H9 (cell line): ENCODE results near the gene RGS13. TPM values are rescaled to one million over a fixed set of nuclear protein-coding genes. Genes with fewer than 3 reads are reported as not detected.

ENCODE experiments used
- DNase-seq: peaks from one replicate; pipeline ENCODE4 v3.0.0-alpha.2; 2017
- H2AFZ ChIP-seq: one replicate; pipeline ENCODE4 v1.6.1; 2013; ENCODE audit warnings: mild to moderate bottlenecking, low read length, control low read depth, moderate library complexity
- H2AK5ac ChIP-seq: 2 replicates; pipeline ENCODE4 v1.6.1; 2013; ENCODE audit warnings: low read length, control low read depth, mixed read lengths; ENCODE audit not compliant: insufficient read length
- H2BK120ac ChIP-seq: one replicate; pipeline ENCODE4 v1.6.1; 2013; ENCODE audit warnings: low read depth, mild to moderate bottlenecking, low read length, control low read depth, inconsistent platforms; ENCODE audit not compliant: poor library complexity, severe bottlenecking
- H2BK12ac ChIP-seq: 2 replicates; pipeline ENCODE4 v1.6.1; 2013; ENCODE audit warnings: low read length, control low read depth, mixed read lengths, low read depth; ENCODE audit not compliant: insufficient read length
- H2BK15ac ChIP-seq: 2 replicates; pipeline ENCODE4 v1.6.1; 2013; ENCODE audit warnings: low read depth, low read length, control low read depth
- H2BK20ac ChIP-seq: one replicate; pipeline ENCODE4 v1.6.1; 2013; ENCODE audit warnings: low read depth, mild to moderate bottlenecking, low read length, control low read depth, inconsistent platforms; ENCODE audit not compliant: poor library complexity, severe bottlenecking
- H2BK5ac ChIP-seq: 2 replicates; pipeline ENCODE4 v1.6.1; 2013; ENCODE audit warnings: low read length, control low read depth, mixed read lengths; ENCODE audit not compliant: insufficient read length
- H3K14ac ChIP-seq: 2 replicates; pipeline ENCODE4 v1.6.1; 2013; ENCODE audit warnings: low read length, control low read depth; ENCODE audit not compliant: insufficient read depth
- H3K18ac ChIP-seq: 2 replicates; pipeline ENCODE4 v1.6.1; 2013; ENCODE audit warnings: low read depth, mild to moderate bottlenecking, mixed read lengths, low read length, control low read depth; ENCODE audit not compliant: insufficient read length
- H3K23ac ChIP-seq: 2 replicates; pipeline ENCODE4 v1.6.1; 2013; ENCODE audit warnings: low read length, control low read depth, mixed read lengths, low read depth; ENCODE audit not compliant: insufficient read length
- H3K23me2 ChIP-seq: 2 replicates; pipeline ENCODE4 v1.6.1; 2013; ENCODE audit warnings: low read depth, mild to moderate bottlenecking, mixed read lengths, low read length, control low read depth; ENCODE audit not compliant: insufficient read length, poor library complexity, severe bottlenecking
- H3K27ac ChIP-seq: 2 replicates; pipeline ENCODE4 v1.5.1; 2013; ENCODE audit warnings: low read length, control low read depth, mixed read lengths, low read depth; ENCODE audit not compliant: insufficient read length
- H3K27me3 ChIP-seq: 2 replicates; pipeline ENCODE4 v1.6.1; 2013; ENCODE audit warnings: low read length, control low read depth, inconsistent platforms; ENCODE audit not compliant: insufficient read depth
- H3K4ac ChIP-seq: 2 replicates; pipeline ENCODE4 v1.6.1; 2013; ENCODE audit warnings: low read depth, mild to moderate bottlenecking, control low read depth, inconsistent platforms, low read length, moderate library complexity
- H3K4me1 ChIP-seq: 2 replicates; pipeline ENCODE4 v1.6.1; 2013; ENCODE audit warnings: low read length, control low read depth, inconsistent platforms; ENCODE audit not compliant: insufficient read depth
- H3K4me2 ChIP-seq: 2 replicates; pipeline ENCODE4 v1.6.1; 2013; ENCODE audit warnings: low read length, control low read depth, mixed read lengths; ENCODE audit not compliant: insufficient read length, insufficient read depth
- H3K56ac ChIP-seq: 2 replicates; pipeline ENCODE4 v1.6.1; 2013; ENCODE audit warnings: low read depth, mild to moderate bottlenecking, mixed read lengths, low read length, control low read depth; ENCODE audit not compliant: insufficient read length
- H3K79me1 ChIP-seq: 2 replicates; pipeline ENCODE4 v1.6.1; 2013; ENCODE audit warnings: low read depth, mild to moderate bottlenecking, moderate library complexity, low read length, control low read depth, inconsistent platforms; ENCODE audit not compliant: insufficient read depth, poor library complexity, severe bottlenecking
- H3K79me2 ChIP-seq: 2 replicates; pipeline ENCODE4 v1.6.1; 2013; ENCODE audit warnings: low read length, control low read depth, inconsistent platforms; ENCODE audit not compliant: insufficient read depth
- H3K9ac ChIP-seq: 2 replicates; pipeline ENCODE4 v1.6.1; 2013; ENCODE audit warnings: low read length, control low read depth, mixed read lengths; ENCODE audit not compliant: insufficient read length; ENCODE audit errors: extremely low read depth
- H3K9me3 ChIP-seq: one replicate; pipeline ENCODE4 v1.6.1; 2013; ENCODE audit warnings: low read depth, low read length, inconsistent platforms; ENCODE audit not compliant: control insufficient read depth
- H3T11ph ChIP-seq: one replicate; pipeline ENCODE4 v1.6.1; 2013; ENCODE audit warnings: mild to moderate bottlenecking, low read length, control low read depth, inconsistent platforms
- H4K20me1 ChIP-seq: one replicate; pipeline ENCODE4 v1.6.1; 2013; ENCODE audit not compliant: control insufficient read depth, insufficient read length, insufficient read depth
- H4K5ac ChIP-seq: 2 replicates; pipeline ENCODE4 v1.6.1; 2013; ENCODE audit warnings: low read depth, mild to moderate bottlenecking, mixed read lengths, low read length, control low read depth; ENCODE audit not compliant: insufficient read length
- H4K8ac ChIP-seq: replicated peaks from 2 replicates; pipeline ENCODE4 v1.6.1; 2013; ENCODE audit warnings: low read length, control low read depth, mixed read lengths, low read depth; ENCODE audit not compliant: insufficient read length
- H4K91ac ChIP-seq: 2 replicates; pipeline ENCODE4 v1.6.1; 2013; ENCODE audit warnings: low read depth, mild to moderate bottlenecking, moderate library complexity, mixed read lengths, low read length, control low read depth; ENCODE audit not compliant: insufficient read length
- H3K27ac Mint-ChIP-seq, 3 experiments: 2 replicates in 2 of 3; 3 replicates in 1 of 3; pipeline ENCODE4 v1.8.0; 2020 to 2021; ENCODE audit warnings: mixed read lengths in 3 of 3, mild to moderate bottlenecking in 1 of 3, moderate library complexity in 1 of 3
- H3K27me3 Mint-ChIP-seq: 2 replicates; pipeline ENCODE4 v1.8.0; 2021; ENCODE audit warnings: low read depth, mild to moderate bottlenecking, moderate library complexity, mixed read lengths
- H3K36me3 Mint-ChIP-seq, 3 experiments: 2 replicates in 2 of 3; 3 replicates in 1 of 3; pipeline ENCODE4 v1.8.0; 2020 to 2021; ENCODE audit warnings: low read depth in 3 of 3, mixed read lengths in 3 of 3; ENCODE audit not compliant: insufficient read depth in 1 of 3
- H3K4me1 Mint-ChIP-seq, 2 experiments: 2 replicates each; pipeline ENCODE4 v1.8.0; 2020; ENCODE audit warnings: mixed read lengths in 2 of 2
- H3K4me3 Mint-ChIP-seq, 2 experiments: 2 replicates in 1 of 2; 3 replicates in 1 of 2; pipeline ENCODE4 v1.8.0; 2020 to 2021; ENCODE audit warnings: mild to moderate bottlenecking in 2 of 2, mixed read lengths in 2 of 2, moderate library complexity in 1 of 2
- H3K9me3 Mint-ChIP-seq, 2 experiments: 2 replicates in 1 of 2; 3 replicates in 1 of 2; pipeline ENCODE4 v1.8.0; 2020; ENCODE audit warnings: mild to moderate bottlenecking in 2 of 2, mixed read lengths in 2 of 2, moderate library complexity in 1 of 2
- CTCF ChIP-seq: fragments of 200-600 bp; sonication (generic); conservative IDR thresholded peaks from 3 replicates; pipeline ENCODE4 v1.8.0; 2021; ENCODE audit warnings: antibody characterized with exemption, mild to moderate bottlenecking
- WGBS: extraction: QIAGEN DNeasy Blood & Tissue Kit; methylation state at CpG from one replicate; pipeline ENCODE4 v1.1.7; 2013; ENCODE audit warnings: missing lambda C conversion rate, low lambda C conversion rate, mixed read lengths; ENCODE audit not compliant: insufficient read length; ENCODE audit errors: extremely low coverage; 5-methylcytosine and 5-hydroxymethylcytosine counted together
- total RNA-seq: library from RNA; stranded (reverse); gene quantifications from 2 replicates; pipeline ENCODE4 v1.2.1, GENCODE V29; 2021

RGS13 gene
- total RNA-seq, 1 experiment from 2014 or later = not detected

GRCh38 chr1:192709544-192709943, 73.6 kb downstream of the RGS13 start:
- H2AK5ac ChIP-seq = no peak overlapping the region
- H3K79me2 ChIP-seq = no peaks in the 10 kb centered on the region
- H3K23ac ChIP-seq = no peak overlapping the region
- H2BK15ac ChIP-seq = no peak overlapping the region
- Mint-ChIP-seq H3K27me3 (no peaks in the 10 kb centered on the region), H3K4me1 (peaks cover 0 to 5% of the 10 kb centered on the region in 2 experiments; a peak in 1 of 4 replicates), H3K9me3 (no peaks in the 10 kb centered on the region), H3K36me3 (no peaks in the 10 kb centered on the region), H3K4me3 (no peak overlapping the region), H3K27ac (0 out of 7 replicates have a peak overlapping the region, but pooled peaks of 1 of the 3 experiments have one; percentile 9)
- no peak overlapping the region for H3K4me2 ChIP-seq
- no CpG with 5 or more reads among the region's 2 CpGs for WGBS
- H4K8ac ChIP-seq = no peak overlapping the region
- H3K79me1 ChIP-seq = no peaks in the 10 kb centered on the region
- H4K5ac ChIP-seq = no peak overlapping the region
- H3K9ac ChIP-seq = no peak overlapping the region
- no peak overlapping the region for H4K91ac ChIP-seq
- H3T11ph ChIP-seq = no peak overlapping the region
- H3K23me2 ChIP-seq = no peaks in the 10 kb centered on the region
- no peak for TF ChIP-seq CTCF
- H3K9me3 ChIP-seq = no peaks in the 10 kb centered on the region
- no peak overlapping the region for H3K18ac ChIP-seq
- H2BK12ac ChIP-seq = no peak overlapping the region
- no peak for DNase-seq
- no peak overlapping the region for H2BK120ac ChIP-seq
- no peak overlapping the region for H2BK20ac ChIP-seq
- no peak overlapping the region for H3K4ac ChIP-seq
- H3K27me3 ChIP-seq = no peaks in the 10 kb centered on the region
- H2BK5ac ChIP-seq = no peak overlapping the region
- no peak overlapping the region for H3K27ac ChIP-seq
- H3K56ac ChIP-seq = no peak overlapping the region
- H3K14ac ChIP-seq = no peak overlapping the region
- no peak overlapping the region for H2AFZ ChIP-seq
- no peaks in the 10 kb centered on the region for H4K20me1 ChIP-seq
- no peaks in the 10 kb centered on the region for H3K4me1 ChIP-seq

Other genes with a start within 250 kb of the RGS13 start
- not detected in 2 replicates for gene RGS1, start 60.4 kb upstream of the RGS13 start, total RNA-seq
- gene RGS2, start 172.9 kb downstream of the RGS13 start, total RNA-seq = 13.7 and 13.9 TPM in 2 replicates